ENCODE data around the gene MLXIPL.

DNA sequence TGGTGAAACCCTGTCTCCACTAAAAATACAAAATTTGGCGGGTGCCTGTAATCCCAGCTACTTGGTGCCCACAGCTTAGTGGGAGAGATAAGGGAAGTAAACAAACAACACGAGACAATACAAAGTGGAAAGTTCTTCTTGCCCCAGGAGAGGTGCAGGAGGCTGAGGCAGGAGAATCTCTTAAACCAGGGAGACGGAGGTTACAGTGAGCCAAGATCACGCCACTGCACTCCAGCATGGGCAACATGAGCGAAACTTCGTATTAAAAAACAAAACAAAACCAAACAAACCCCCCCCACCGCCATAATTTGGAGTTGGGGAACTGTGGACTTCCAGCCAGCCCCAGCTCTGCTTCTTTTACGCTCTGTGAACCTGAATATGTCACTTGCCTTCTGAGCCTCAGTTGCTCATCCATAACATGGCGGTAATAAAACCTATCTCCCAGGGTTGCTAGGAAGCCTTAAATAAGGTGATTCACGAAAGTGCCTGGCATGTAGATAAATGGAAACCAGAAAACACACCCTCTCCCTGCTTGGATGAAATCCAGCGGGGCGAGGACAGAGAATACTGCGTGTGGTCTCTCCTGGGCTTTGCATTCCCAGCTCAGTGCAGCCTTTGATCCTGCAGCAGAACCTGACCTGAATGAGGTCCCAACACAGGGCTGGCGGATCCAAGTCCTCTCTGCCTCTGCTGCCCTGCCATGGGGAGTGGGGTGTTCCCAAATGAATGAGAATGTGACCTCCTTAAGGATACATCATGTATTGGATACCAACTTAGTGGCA is 10.2 kb downstream of the MLXIPL start:
- TF ChIP-seq EZH2 (IDR thresholded peaks at IDR 0.05; ENCODE audit: borderline replicate concordance, insufficient read depth, low read length, poor library complexity, severe bottlenecking) (no peak), POLR2AphosphoS5 (IDR thresholded peaks at IDR 0.05) (no peak)
- TF ChIP-seq, protein P1, sequence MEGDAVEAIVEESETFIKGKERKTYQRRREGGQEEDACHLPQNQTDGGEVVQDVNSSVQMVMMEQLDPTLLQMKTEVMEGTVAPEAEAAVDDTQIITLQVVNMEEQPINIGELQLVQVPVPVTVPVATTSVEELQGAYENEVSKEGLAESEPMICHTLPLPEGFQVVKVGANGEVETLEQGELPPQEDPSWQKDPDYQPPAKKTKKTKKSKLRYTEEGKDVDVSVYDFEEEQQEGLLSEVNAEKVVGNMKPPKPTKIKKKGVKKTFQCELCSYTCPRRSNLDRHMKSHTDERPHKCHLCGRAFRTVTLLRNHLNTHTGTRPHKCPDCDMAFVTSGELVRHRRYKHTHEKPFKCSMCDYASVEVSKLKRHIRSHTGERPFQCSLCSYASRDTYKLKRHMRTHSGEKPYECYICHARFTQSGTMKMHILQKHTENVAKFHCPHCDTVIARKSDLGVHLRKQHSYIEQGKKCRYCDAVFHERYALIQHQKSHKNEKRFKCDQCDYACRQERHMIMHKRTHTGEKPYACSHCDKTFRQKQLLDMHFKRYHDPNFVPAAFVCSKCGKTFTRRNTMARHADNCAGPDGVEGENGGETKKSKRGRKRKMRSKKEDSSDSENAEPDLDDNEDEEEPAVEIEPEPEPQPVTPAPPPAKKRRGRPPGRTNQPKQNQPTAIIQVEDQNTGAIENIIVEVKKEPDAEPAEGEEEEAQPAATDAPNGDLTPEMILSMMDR (IDR thresholded peaks at IDR 0.05; ENCODE audit: poor library complexity, severe bottlenecking) = no peak
- TF ChIP-seq, protein P2, sequence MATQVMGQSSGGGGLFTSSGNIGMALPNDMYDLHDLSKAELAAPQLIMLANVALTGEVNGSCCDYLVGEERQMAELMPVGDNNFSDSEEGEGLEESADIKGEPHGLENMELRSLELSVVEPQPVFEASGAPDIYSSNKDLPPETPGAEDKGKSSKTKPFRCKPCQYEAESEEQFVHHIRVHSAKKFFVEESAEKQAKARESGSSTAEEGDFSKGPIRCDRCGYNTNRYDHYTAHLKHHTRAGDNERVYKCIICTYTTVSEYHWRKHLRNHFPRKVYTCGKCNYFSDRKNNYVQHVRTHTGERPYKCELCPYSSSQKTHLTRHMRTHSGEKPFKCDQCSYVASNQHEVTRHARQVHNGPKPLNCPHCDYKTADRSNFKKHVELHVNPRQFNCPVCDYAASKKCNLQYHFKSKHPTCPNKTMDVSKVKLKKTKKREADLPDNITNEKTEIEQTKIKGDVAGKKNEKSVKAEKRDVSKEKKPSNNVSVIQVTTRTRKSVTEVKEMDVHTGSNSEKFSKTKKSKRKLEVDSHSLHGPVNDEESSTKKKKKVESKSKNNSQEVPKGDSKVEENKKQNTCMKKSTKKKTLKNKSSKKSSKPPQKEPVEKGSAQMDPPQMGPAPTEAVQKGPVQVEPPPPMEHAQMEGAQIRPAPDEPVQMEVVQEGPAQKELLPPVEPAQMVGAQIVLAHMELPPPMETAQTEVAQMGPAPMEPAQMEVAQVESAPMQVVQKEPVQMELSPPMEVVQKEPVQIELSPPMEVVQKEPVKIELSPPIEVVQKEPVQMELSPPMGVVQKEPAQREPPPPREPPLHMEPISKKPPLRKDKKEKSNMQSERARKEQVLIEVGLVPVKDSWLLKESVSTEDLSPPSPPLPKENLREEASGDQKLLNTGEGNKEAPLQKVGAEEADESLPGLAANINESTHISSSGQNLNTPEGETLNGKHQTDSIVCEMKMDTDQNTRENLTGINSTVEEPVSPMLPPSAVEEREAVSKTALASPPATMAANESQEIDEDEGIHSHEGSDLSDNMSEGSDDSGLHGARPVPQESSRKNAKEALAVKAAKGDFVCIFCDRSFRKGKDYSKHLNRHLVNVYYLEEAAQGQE (IDR thresholded peaks at IDR 0.05; ENCODE audit: borderline replicate concordance) = no peak

All from neural cell (in vitro differentiated cells).